GM12892 (cell line): ENCODE measurements around the gene DNAAF5.

Experiments used
- POLR2A ChIP-seq: IDR thresholded peaks from 2 replicates; pipeline ENCODE4 v1.6.1; 2011; ENCODE audit warnings: low read depth, low read length, control low read depth
- POLR2AphosphoS5 ChIP-seq: IDR thresholded peaks from 2 replicates; pipeline ENCODE4 v1.6.1; 2011; ENCODE audit warnings: low read depth, low read length, control low read depth
- TAF1 ChIP-seq: IDR thresholded peaks from 2 replicates; pipeline ENCODE4 v1.6.1; 2011; ENCODE audit warnings: low read depth, mild to moderate bottlenecking, control low read depth, low read length, borderline replicate concordance

- TF ChIP-seq POLR2AphosphoS5 (no peak), POLR2A (no peak), TAF1 (no peak)
Measured at GRCh38 chr7:823649-824048, 97.2 kb downstream of the DNAAF5 start.
